Measurements from ENCODE around the gene PALMD.

DNA sequence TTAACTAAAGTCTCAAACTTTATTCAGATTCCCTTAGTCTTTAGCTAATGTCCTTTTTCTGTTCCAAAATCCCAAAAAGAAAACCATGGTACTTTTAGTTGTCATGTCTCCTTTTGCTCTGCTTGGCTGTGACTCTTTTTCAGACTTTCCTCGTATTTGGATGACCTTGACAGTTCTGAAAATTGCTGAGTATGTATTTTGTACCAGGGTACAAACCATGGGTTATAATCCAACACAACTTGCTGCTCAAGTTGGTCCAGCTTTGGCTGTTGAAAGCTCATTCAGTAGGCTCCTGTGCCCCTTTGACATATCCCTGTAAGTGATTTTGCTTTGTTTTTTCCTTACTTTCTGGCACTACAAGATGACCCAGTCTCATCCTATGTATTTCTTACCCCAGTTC lies 51.7 kb downstream of the PALMD start:
- TF ChIP-seq HDAC2 (IDR thresholded peaks at IDR 0.05) = no peak
- no peak for TF ChIP-seq RAD21 (conservative IDR thresholded peaks at IDR 0.05 in 1 of 2, IDR thresholded peaks at IDR 0.05 in 1 of 2)
- TF ChIP-seq CHD2 (IDR thresholded peaks at IDR 0.05; ENCODE audit: low read length, partially characterized antibody) = no peak
- TF ChIP-seq POLR2A (IDR thresholded peaks at IDR 0.05; ENCODE audit: low read length) = no peak
- TF ChIP-seq, protein P1, sequence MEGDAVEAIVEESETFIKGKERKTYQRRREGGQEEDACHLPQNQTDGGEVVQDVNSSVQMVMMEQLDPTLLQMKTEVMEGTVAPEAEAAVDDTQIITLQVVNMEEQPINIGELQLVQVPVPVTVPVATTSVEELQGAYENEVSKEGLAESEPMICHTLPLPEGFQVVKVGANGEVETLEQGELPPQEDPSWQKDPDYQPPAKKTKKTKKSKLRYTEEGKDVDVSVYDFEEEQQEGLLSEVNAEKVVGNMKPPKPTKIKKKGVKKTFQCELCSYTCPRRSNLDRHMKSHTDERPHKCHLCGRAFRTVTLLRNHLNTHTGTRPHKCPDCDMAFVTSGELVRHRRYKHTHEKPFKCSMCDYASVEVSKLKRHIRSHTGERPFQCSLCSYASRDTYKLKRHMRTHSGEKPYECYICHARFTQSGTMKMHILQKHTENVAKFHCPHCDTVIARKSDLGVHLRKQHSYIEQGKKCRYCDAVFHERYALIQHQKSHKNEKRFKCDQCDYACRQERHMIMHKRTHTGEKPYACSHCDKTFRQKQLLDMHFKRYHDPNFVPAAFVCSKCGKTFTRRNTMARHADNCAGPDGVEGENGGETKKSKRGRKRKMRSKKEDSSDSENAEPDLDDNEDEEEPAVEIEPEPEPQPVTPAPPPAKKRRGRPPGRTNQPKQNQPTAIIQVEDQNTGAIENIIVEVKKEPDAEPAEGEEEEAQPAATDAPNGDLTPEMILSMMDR (IDR thresholded peaks at IDR 0.05) = no peak
- TF ChIP-seq, protein P2, sequence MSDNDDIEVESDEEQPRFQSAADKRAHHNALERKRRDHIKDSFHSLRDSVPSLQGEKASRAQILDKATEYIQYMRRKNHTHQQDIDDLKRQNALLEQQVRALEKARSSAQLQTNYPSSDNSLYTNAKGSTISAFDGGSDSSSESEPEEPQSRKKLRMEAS (IDR thresholded peaks at IDR 0.05) = no peak
- TF ChIP-seq TFCP2L1 (CRISPR knock-in tag; IDR thresholded peaks at IDR 0.05) = no peak
- TF ChIP-seq, protein P3, sequence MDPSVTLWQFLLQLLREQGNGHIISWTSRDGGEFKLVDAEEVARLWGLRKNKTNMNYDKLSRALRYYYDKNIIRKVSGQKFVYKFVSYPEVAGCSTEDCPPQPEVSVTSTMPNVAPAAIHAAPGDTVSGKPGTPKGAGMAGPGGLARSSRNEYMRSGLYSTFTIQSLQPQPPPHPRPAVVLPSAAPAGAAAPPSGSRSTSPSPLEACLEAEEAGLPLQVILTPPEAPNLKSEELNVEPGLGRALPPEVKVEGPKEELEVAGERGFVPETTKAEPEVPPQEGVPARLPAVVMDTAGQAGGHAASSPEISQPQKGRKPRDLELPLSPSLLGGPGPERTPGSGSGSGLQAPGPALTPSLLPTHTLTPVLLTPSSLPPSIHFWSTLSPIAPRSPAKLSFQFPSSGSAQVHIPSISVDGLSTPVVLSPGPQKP (IDR thresholded peaks at IDR 0.05; ENCODE audit: low read depth, low read length) = no peak
- TF ChIP-seq PHF8 (IDR thresholded peaks at IDR 0.05; ENCODE audit: borderline replicate concordance, low read depth) = no peak
- TF ChIP-seq NPAS2 (CRISPR knock-in tag; IDR thresholded peaks at IDR 0.05; ENCODE audit: borderline replicate concordance) = no peak
- TF ChIP-seq HOXB13 (CRISPR knock-in tag; IDR thresholded peaks at IDR 0.05; ENCODE audit: low read depth) = no peak
- TF ChIP-seq, protein P4, sequence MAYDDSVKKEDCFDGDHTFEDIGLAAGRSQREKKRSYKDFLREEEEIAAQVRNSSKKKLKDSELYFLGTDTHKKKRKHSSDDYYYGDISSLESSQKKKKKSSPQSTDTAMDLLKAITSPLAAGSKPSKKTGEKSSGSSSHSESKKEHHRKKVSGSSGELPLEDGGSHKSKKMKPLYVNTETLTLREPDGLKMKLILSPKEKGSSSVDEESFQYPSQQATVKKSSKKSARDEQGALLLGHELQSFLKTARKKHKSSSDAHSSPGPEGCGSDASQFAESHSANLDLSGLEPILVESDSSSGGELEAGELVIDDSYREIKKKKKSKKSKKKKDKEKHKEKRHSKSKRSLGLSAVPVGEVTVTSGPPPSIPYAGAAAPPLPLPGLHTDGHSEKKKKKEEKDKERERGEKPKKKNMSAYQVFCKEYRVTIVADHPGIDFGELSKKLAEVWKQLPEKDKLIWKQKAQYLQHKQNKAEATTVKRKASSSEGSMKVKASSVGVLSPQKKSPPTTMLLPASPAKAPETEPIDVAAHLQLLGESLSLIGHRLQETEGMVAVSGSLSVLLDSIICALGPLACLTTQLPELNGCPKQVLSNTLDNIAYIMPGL (CRISPR knock-in tag; IDR thresholded peaks at IDR 0.05; ENCODE audit: borderline replicate concordance) = no peak
- TF ChIP-seq ZFP36 (IDR thresholded peaks at IDR 0.05; ENCODE audit: borderline replicate concordance, partially characterized antibody) = no peak

All from A549 (cell line).